IMR-90 (cell line): ENCODE results near the gene HPS4. TPM values are rescaled to one million over a fixed set of nuclear protein-coding genes. Genes with fewer than 3 reads are reported as not detected.

Experiments used
- ATAC-seq: fragments of 200-7000 bp; cut with Tn5 transposase; 2 replicates; pipeline ENCODE4 v1.9.1; 2020; ENCODE audit warnings: low read depth, mild to moderate bottlenecking, moderate library complexity
- BruUV-seq: library from RNA; stranded (reverse); fragments of 400-500 nt; replicated peaks from 2 replicates; lab custom pipeline; 2021; lab: Mats Ljungman, UMichigan
- CTCF ChIA-PET: fragments of 300-600 bp; formaldehyde crosslinking; extraction: SDS; loops from one replicate; lab custom pipeline; 2021; ENCODE audit warnings: antibody characterized with exemption; lab: Yijun Ruan, JAX
- POLR2A ChIA-PET: fragments of 300-600 bp; sonication (Branson Sonifier 250); formaldehyde crosslinking; loops from one replicate; lab custom pipeline; 2022; ENCODE audit warnings: antibody characterized with exemption; ENCODE audit not compliant: unreplicated experiment; lab: Charles Lee
- DNase-seq: peaks from one replicate; pipeline ENCODE4 v3.0.0; 2013
- H2AFZ ChIP-seq: replicated peaks from 2 replicates; pipeline ENCODE3; 2013; ENCODE audit warnings: low read length, mild to moderate bottlenecking; ENCODE audit not compliant: poor library complexity
- H2AK5ac ChIP-seq: 2 replicates; pipeline ENCODE4 v1.6.1; 2013; ENCODE audit warnings: low read depth, low read length, inconsistent platforms
- H2AK9ac ChIP-seq: replicated peaks from 2 replicates; pipeline ENCODE3; 2013; ENCODE audit warnings: mild to moderate bottlenecking, low read depth, low read length, moderate library complexity; ENCODE audit not compliant: poor library complexity
- H2BK120ac ChIP-seq: 2 replicates; pipeline ENCODE4 v1.6.1; 2013; ENCODE audit warnings: low read depth, low read length, inconsistent platforms
- H2BK15ac ChIP-seq: 3 replicates; pipeline ENCODE4 v1.6.1; 2013; ENCODE audit warnings: low read depth, low read length, inconsistent platforms
- H2BK20ac ChIP-seq: 2 replicates; pipeline ENCODE4 v1.6.1; 2013; ENCODE audit warnings: low read depth, mild to moderate bottlenecking, inconsistent platforms, low read length, moderate library complexity
- H2BK5ac ChIP-seq: 2 replicates; pipeline ENCODE4 v1.6.1; 2013; ENCODE audit warnings: mild to moderate bottlenecking, low read depth, low read length, inconsistent platforms; ENCODE audit not compliant: poor library complexity, severe bottlenecking
- H3K14ac ChIP-seq: replicated peaks from 2 replicates; pipeline ENCODE4 v1.6.1; 2013; ENCODE audit warnings: low read depth, low read length, inconsistent platforms
- H3K18ac ChIP-seq: 2 replicates; pipeline ENCODE4 v1.6.1; 2013; ENCODE audit warnings: low read depth, low read length, control low read depth
- H3K23ac ChIP-seq: 2 replicates; pipeline ENCODE4 v1.6.1; 2013; ENCODE audit warnings: low read depth, low read length, inconsistent platforms
- H3K27ac ChIP-seq: 2 replicates; pipeline ENCODE4 v1.5.1; 2013; ENCODE audit warnings: mild to moderate bottlenecking, control low read depth, low read length; ENCODE audit not compliant: insufficient read depth
- H3K27me3 ChIP-seq: 2 replicates; pipeline ENCODE4 v1.6.1; 2013; ENCODE audit warnings: low read length; ENCODE audit not compliant: control insufficient read depth, insufficient read depth
- H3K36me3 ChIP-seq: 2 replicates; pipeline ENCODE4 v1.6.1; 2013; ENCODE audit warnings: low read length, mixed read lengths; ENCODE audit not compliant: control insufficient read depth, insufficient read depth
- H3K4ac ChIP-seq: 2 replicates; pipeline ENCODE4 v1.6.1; 2013; ENCODE audit warnings: low read depth, low read length, inconsistent platforms
- H3K4me1 ChIP-seq: 2 replicates; pipeline ENCODE4 v1.6.1; 2013; ENCODE audit warnings: low read length, mixed read lengths; ENCODE audit not compliant: control insufficient read depth, insufficient read depth
- H3K4me2 ChIP-seq: 2 replicates; pipeline ENCODE4 v1.6.1; 2013; ENCODE audit warnings: low read depth, mild to moderate bottlenecking, control low read depth, low read length, moderate library complexity
- H3K4me3 ChIP-seq: 2 replicates; pipeline ENCODE4 v1.5.1; 2013; ENCODE audit warnings: low read depth, mild to moderate bottlenecking, control low read depth, low read length, moderate library complexity; ENCODE audit not compliant: insufficient read depth
- H3K56ac ChIP-seq: 2 replicates; pipeline ENCODE4 v1.6.1; 2013; ENCODE audit warnings: low read length, inconsistent platforms; ENCODE audit not compliant: insufficient read depth; ENCODE audit errors: extremely low read depth
- H3K79me1 ChIP-seq, 2 experiments: 2 replicates each; pipeline ENCODE4 v1.6.1; 2013; ENCODE audit warnings: low read length in 2 of 2, inconsistent platforms in 1 of 2, low read depth in 1 of 2
- H3K9ac ChIP-seq: 2 replicates; pipeline ENCODE4 v1.6.1; 2013; ENCODE audit warnings: low read depth, low read length, control low read depth
- H3K9me1 ChIP-seq: 2 replicates; pipeline ENCODE4 v1.6.1; 2013; ENCODE audit warnings: low read length, inconsistent platforms; ENCODE audit not compliant: insufficient read depth
- H3K9me3 ChIP-seq: 2 replicates; pipeline ENCODE4 v1.6.1; 2013; ENCODE audit warnings: low read length; ENCODE audit not compliant: control insufficient read depth, insufficient read depth
- H4K20me1 ChIP-seq: 2 replicates; pipeline ENCODE4 v1.6.1; 2013; ENCODE audit warnings: low read length, inconsistent platforms; ENCODE audit not compliant: insufficient read depth
- H4K5ac ChIP-seq: 2 replicates; pipeline ENCODE4 v1.6.1; 2013; ENCODE audit warnings: mild to moderate bottlenecking, low read depth, low read length, control low read depth
- H4K8ac ChIP-seq, 2 experiments: 2 replicates each; pipeline ENCODE4 v1.6.1; 2013; ENCODE audit warnings: low read depth in 2 of 2, low read length in 2 of 2, control low read depth in 1 of 2, inconsistent platforms in 1 of 2
- H4K91ac ChIP-seq: 2 replicates; pipeline ENCODE4 v1.6.1; 2013; ENCODE audit warnings: low read depth, low read length, inconsistent platforms; ENCODE audit not compliant: insufficient read depth
- BHLHE40 ChIP-seq: fragments of 150-350 bp; IDR thresholded peaks from 2 replicates; pipeline ENCODE4 v1.6.1; 2016; ENCODE audit warnings: mild to moderate bottlenecking, low read depth, low read length
- CEBPB ChIP-seq: IDR thresholded peaks from 2 replicates; pipeline ENCODE4 v1.6.1; 2012; ENCODE audit warnings: low read depth, low read length, improper control_type of control experiment
- CHD1 ChIP-seq: IDR thresholded peaks from 2 replicates; pipeline ENCODE4 v1.6.1; 2012; ENCODE audit warnings: low read depth, low read length, improper control_type of control experiment
- CTCF ChIP-seq: conservative IDR thresholded peaks from 2 replicates; pipeline ENCODE4 v1.5.1; 2012; ENCODE audit warnings: mild to moderate bottlenecking, low read depth, low read length, improper control_type of control experiment
- FOS ChIP-seq: fragments of 150-350 bp; IDR thresholded peaks from 2 replicates; pipeline ENCODE4 v1.6.1; 2016; ENCODE audit warnings: low read depth, low read length
- MAFK ChIP-seq: IDR thresholded peaks from 2 replicates; pipeline ENCODE4 v1.6.1; 2012; ENCODE audit warnings: low read depth, low read length, improper control_type of control experiment
- MXI1 ChIP-seq: IDR thresholded peaks from 2 replicates; pipeline ENCODE4 v1.6.1; 2012; ENCODE audit warnings: low read depth, mild to moderate bottlenecking, low read length, moderate library complexity, borderline replicate concordance
- NFE2L2 ChIP-seq: fragments of 150-350 bp; IDR thresholded peaks from 2 replicates; pipeline ENCODE4 v1.6.1; 2016; ENCODE audit warnings: low read depth, mild to moderate bottlenecking, low read length
- POLR2A ChIP-seq: IDR thresholded peaks from 2 replicates; pipeline ENCODE4 v1.6.1; 2012; ENCODE audit warnings: mild to moderate bottlenecking, low read depth, low read length
- RCOR1 ChIP-seq: IDR thresholded peaks from 2 replicates; pipeline ENCODE4 v1.6.1; 2012; ENCODE audit warnings: mild to moderate bottlenecking, low read length, improper control_type of control experiment; ENCODE audit not compliant: insufficient replicate concordance
- RFX5 ChIP-seq: IDR thresholded peaks from 2 replicates; pipeline ENCODE4 v1.8.0; 2012; ENCODE audit warnings: low read depth, mild to moderate bottlenecking, low read length, moderate library complexity
- SMC3 ChIP-seq: fragments of 150-350 bp; IDR thresholded peaks from 2 replicates; pipeline ENCODE4 v1.6.1; 2016; ENCODE audit warnings: low read depth, mild to moderate bottlenecking, antibody characterized with exemption, low read length, moderate library complexity
- USF2 ChIP-seq: fragments of 150-350 bp; IDR thresholded peaks from 2 replicates; pipeline ENCODE4 v1.6.1; 2017; ENCODE audit warnings: mild to moderate bottlenecking, antibody characterized with exemption, low read length, low read depth
- WGBS, 2 experiments: methylation state at CpG; one replicate each; pipeline versions ENCODE4 v1.1.5 to v1.1.7; 2013; ENCODE audit warnings: missing lambda C conversion rate in 2 of 2; ENCODE audit not compliant: insufficient read length in 1 of 2; ENCODE audit errors: extremely low coverage in 2 of 2; 5-methylcytosine and 5-hydroxymethylcytosine counted together
- dilution Hi-C: fragments of 300-500 bp; cut with HindIII; formaldehyde crosslinking; loops from one replicate; pipeline ENCODE4 v1.14.3; 2018; ENCODE audit warnings: low sequenced_read_pairs; ENCODE audit not compliant: unreplicated experiment
- in situ Hi-C: fragments of 300-500 bp; cut with MboI; formaldehyde crosslinking; loops from 3 replicates; pipeline ENCODE4 v1.14.3; 2019; ENCODE audit warnings: low sequenced_read_pairs, inconsistent platforms, mixed read lengths
- intact Hi-C: fragments of 100-400 bp; cut with micrococcal nuclease; formaldehyde crosslinking; loops from 2 replicates; pipeline ENCODE4 v1.10.0; 2022
- polyA plus RNA-seq, 3 experiments: library from polyadenylated mRNA; depleted of rRNA; stranded (reverse); fragments of >200 nt; gene quantifications; 2 replicates each; pipeline ENCODE4 v1.2.3, GENCODE V29; 2012; ENCODE audit warnings: low replicate concordance in 1 of 3
- total RNA-seq: library from RNA; depleted of rRNA; stranded (reverse); fragments of >200 nt; gene quantifications from 2 replicates; pipeline ENCODE4 v1.2.3, GENCODE V29; 2012
- TF ChIP-seq, protein P1 (sequence below): fragments of 150-350 bp; IDR thresholded peaks from 2 replicates; pipeline ENCODE4 v1.6.1; 2016; ENCODE audit warnings: low read depth, mild to moderate bottlenecking, low read length, moderate library complexity, borderline replicate concordance

Gene HPS4
- total and polyA plus RNA-seq, 2 of the 4 experiments (the other 2 are of a cell fraction): 15.8 to 19.0 TPM

GRCh38 chr22:26436903-26437515 lies 46.6 kb downstream of the HPS4 start:
- ChIA-PET POLR2A (no interaction called here), CTCF (interaction anchor here (0.6 to 0.7 kb wide), 2 partner anchors 42 to 725 kb away, joined by 3 to 9 read pairs; no protein-coding TSS in a partner anchor)
- Histone ChIP-seq H4K8ac (no peak overlapping the region), H3K36me3 (no peaks in the 10 kb centered on the region; the same call in 1 of the 2 replicates), H3K56ac (no peak overlapping the region), H4K20me1 (no peaks in the 10 kb centered on the region), H3K23ac (no peak overlapping the region), H2AK9ac (no peak overlapping the region), H2AK5ac (no peak overlapping the region), H2BK5ac (no peak overlapping the region), H3K27me3 (no peaks in the 10 kb centered on the region), H3K14ac (no peak overlapping the region), H3K4ac (no peak overlapping the region), H3K9ac (no peak overlapping the region), H2BK120ac (no peak overlapping the region), H3K4me3 (no peak overlapping the region), H3K9me3 (no peaks in the 10 kb centered on the region), H3K4me1 (no peaks in the 10 kb centered on the region), H3K18ac (no peak overlapping the region), H3K4me2 (no peak overlapping the region), H4K91ac (no peak overlapping the region), H2BK15ac (no peak overlapping the region), H2AFZ (no peak overlapping the region), H3K27ac (no peak overlapping the region), H3K79me1 (no peaks in the 10 kb centered on the region), H3K9me1 (no peaks in the 10 kb centered on the region), H4K5ac (no peak overlapping the region), H2BK20ac (no peak overlapping the region)
- in situ Hi-C loops (no loop called here), dilution Hi-C loops (no loop called here), intact Hi-C loops (no loop called here)
- no peak for TF ChIP-seq CTCF
- TF ChIP-seq CEBPB: no peak
- no peak for TF ChIP-seq USF2
- TF ChIP-seq RCOR1: no peak
- TF ChIP-seq MXI1: no peak
- TF ChIP-seq BHLHE40: no peak
- no peak for TF ChIP-seq SMC3
- no peak for TF ChIP-seq MAFK
- TF ChIP-seq CHD1: no peak
- no peak for TF ChIP-seq RFX5
- TF ChIP-seq NFE2L2: no peak
- TF ChIP-seq, protein P1, sequence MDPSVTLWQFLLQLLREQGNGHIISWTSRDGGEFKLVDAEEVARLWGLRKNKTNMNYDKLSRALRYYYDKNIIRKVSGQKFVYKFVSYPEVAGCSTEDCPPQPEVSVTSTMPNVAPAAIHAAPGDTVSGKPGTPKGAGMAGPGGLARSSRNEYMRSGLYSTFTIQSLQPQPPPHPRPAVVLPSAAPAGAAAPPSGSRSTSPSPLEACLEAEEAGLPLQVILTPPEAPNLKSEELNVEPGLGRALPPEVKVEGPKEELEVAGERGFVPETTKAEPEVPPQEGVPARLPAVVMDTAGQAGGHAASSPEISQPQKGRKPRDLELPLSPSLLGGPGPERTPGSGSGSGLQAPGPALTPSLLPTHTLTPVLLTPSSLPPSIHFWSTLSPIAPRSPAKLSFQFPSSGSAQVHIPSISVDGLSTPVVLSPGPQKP: no peak
- no peak for TF ChIP-seq FOS
- no peak for TF ChIP-seq POLR2A
- no peak for ATAC-seq
- whole genome bisulfite sequencing, 2 experiments: 69% methylated on average over 2 of the region's 11 CpGs; no CpG with 5 or more reads in 1 of the 2 experiments
- no peak for DNase-seq
- BruUV-seq: no TSS peak
